Left ventricle myocardium inferior (tissue), 1 donor: ENCODE data around the gene TEX53. TPM values are rescaled to one million over a fixed set of nuclear protein-coding genes. Genes with fewer than 3 reads are reported as not detected.

ENCODE experiments used
- DNase-seq: peaks from one replicate; pipeline ENCODE4 v3.0.0-alpha.2; 2020
- H3K27ac ChIP-seq: fragments of 200-600 bp; replicated peaks from 2 replicates; pipeline ENCODE4 v1.8.0; 2021
- H3K27me3 ChIP-seq: fragments of 200-600 bp; 2 replicates; pipeline ENCODE4 v1.8.0; 2021; ENCODE audit warnings: low read depth
- H3K36me3 ChIP-seq: fragments of 200-600 bp; 2 replicates; pipeline ENCODE4 v1.8.0; 2021
- H3K4me1 ChIP-seq: fragments of 200-600 bp; 2 replicates; pipeline ENCODE4 v1.8.0; 2021
- H3K4me3 ChIP-seq: fragments of 200-600 bp; 2 replicates; pipeline ENCODE4 v1.8.0; 2021; ENCODE audit warnings: mild to moderate bottlenecking, moderate library complexity
- H3K9me3 ChIP-seq: fragments of 200-600 bp; replicated peaks from 2 replicates; pipeline ENCODE4 v1.8.0; 2021
- CTCF ChIP-seq: fragments of 200-600 bp; IDR thresholded peaks from 2 replicates; pipeline ENCODE4 v1.8.0; 2021; ENCODE audit warnings: antibody characterized with exemption, mild to moderate bottlenecking, borderline replicate concordance
- intact Hi-C: fragments of 100-400 bp; cut with micrococcal nuclease; formaldehyde crosslinking; loops from one replicate; pipeline ENCODE4 v1.11.0; 2022
- total RNA-seq: library from RNA; stranded (reverse); fragmentation: NEBNext Ultra II Directional; extraction: Animal tissue kit (Norgen Biotek cat#: 25700); gene quantifications from one replicate; pipeline ENCODE4 v1.2.1, GENCODE V29; 2021
- donor health status: DM: no; HTN: yes; CAD: no; lungs with severe emphysema.

Gene TEX53
- total RNA-seq, 1 donor from 2014 or later = not detected

DNA sequence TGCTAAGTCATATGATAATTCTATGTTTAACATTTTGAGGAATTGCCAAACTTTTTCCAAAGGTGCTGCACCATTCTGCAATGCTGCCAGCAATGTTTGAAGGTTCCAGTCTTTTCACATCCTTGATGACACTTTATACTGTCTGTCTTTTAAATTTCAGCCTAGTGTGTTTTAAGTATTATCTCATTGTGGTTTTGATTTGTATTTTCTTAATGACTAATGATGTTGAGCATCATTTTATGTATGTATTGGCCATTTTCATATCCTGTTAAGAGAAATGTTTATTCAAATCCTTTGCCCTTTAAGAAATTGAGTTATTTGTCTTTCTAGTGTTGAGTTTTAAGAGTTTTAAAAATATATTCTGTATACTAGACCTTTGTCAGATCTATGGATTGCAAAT is 29.4 kb upstream of the TEX53 start:
- H3K27me3 ChIP-seq = peaks cover 40% of the 10 kb centered on the region
- H3K36me3 ChIP-seq = no peaks in the 10 kb centered on the region
- DNase-seq = no peak
- intact Hi-C loops = no loop called here
- no peak for TF ChIP-seq CTCF
- H3K27ac ChIP-seq = no peak overlapping the region
- no peaks in the 10 kb centered on the region for H3K9me3 ChIP-seq
- H3K4me1 ChIP-seq = no peaks in the 10 kb centered on the region
- H3K4me3 ChIP-seq = no peak overlapping the region

DNA sequence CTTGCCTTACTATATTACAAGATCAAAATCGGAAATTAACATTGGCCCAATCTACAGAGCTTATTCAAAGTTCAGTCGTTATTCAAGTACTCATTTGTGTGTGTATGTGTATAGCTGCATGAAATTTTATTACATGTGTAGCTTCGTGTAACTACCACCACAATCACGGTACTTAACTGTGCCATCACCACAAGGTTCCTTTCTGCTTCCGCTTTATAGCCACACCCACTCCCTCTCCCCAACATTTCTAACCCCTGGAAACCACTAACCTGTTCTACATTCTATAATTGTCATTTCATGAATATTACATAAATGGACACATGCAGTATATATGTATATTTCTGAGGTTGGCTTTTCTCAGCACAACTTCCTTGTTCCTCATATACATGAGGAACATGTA is 28.3 kb upstream of the TEX53 start:
- TF ChIP-seq CTCF = no peak
- Histone ChIP-seq H3K27me3 (peaks cover 40% of the 10 kb centered on the region), H3K4me3 (no peak overlapping the region), H3K4me1 (no peaks in the 10 kb centered on the region), H3K36me3 (no peaks in the 10 kb centered on the region), H3K9me3 (no peaks in the 10 kb centered on the region), H3K27ac (no peak overlapping the region)
- no peak for DNase-seq
- intact Hi-C loops = no loop called here

DNA sequence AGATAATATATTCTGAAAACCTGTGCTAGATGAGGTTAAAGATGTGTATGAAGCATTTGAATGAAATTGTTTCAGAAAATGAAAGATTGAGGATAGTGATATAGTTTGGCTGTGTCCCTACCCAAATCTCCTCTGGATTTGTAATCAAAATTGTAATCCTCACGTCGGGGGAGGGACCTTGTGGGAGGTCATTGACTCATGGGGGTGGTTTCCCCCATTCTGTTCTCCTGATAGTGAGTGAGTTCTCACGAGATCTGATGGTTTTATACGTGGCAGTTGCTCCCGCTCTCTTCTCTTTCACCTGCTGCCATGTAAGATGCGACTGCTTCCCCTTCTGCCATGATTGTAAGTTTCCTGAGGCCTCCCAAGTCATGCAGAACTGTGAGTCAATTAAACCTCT is 26.4 kb upstream of the TEX53 start:
- H3K27ac ChIP-seq = no peak overlapping the region
- DNase-seq = no peak
- TF ChIP-seq CTCF = no peak
- H3K9me3 ChIP-seq = no peaks in the 10 kb centered on the region
- no peaks in the 10 kb centered on the region for H3K36me3 ChIP-seq
- no peak overlapping the region for H3K4me3 ChIP-seq
- no peaks in the 10 kb centered on the region for H3K4me1 ChIP-seq
- intact Hi-C loops = no loop called here
- H3K27me3 ChIP-seq = peaks cover 48% of the 10 kb centered on the region

GRCh38 chr9:114682846-114683245 is 25.2 kb upstream of the TEX53 start:
- no peak overlapping the region for H3K4me3 ChIP-seq
- H3K27me3 ChIP-seq = peaks cover 41% of the 10 kb centered on the region
- no peaks in the 10 kb centered on the region for H3K36me3 ChIP-seq
- no peak for TF ChIP-seq CTCF
- intact Hi-C loops = no loop called here
- no peaks in the 10 kb centered on the region for H3K9me3 ChIP-seq
- no peaks in the 10 kb centered on the region for H3K4me1 ChIP-seq
- no peak for DNase-seq
- no peak overlapping the region for H3K27ac ChIP-seq

DNA sequence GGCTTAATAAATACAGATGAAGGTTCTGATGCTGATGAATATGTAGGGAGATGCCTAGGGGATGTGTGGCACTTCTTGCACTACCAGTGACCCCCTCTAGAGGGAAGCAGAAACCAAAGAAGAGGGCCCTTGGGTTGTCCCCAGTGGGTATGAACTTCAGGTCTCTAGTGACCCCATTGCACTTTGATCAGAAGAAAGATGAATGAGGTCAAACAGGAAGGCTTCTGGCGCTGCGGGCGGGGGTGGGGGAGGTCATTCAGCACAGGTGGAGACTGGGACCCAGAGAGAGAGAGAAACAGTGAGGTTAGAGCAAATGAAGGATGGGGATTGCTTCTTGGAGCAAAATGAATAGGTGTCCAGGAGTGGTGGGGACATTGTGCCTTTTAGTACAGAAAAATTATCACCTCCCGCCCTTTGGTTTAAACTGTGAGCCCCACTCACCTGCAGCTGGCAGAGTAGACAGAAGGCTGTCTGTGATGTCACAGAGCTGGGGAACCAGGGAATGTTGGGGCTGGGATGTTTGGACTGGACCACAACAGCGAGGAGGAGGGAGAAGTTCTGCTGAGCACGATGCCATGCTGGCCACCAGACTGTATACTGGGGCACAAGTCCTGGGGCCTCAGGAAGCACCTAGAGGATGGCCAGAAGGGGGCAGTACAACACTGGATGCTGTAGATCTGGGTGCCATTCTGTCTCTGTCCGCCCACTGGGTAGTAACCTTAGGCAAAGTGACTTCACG is 24.2 kb upstream of the TEX53 start, which contains the start of gene TEX48:
TSS of gene TEX48 (minus strand) at position 599 of the 739 bp plus-strand sequence. CDS start 10,469 bp downstream, outside the sequence.
- Histone ChIP-seq H3K27ac (no peak within 1 kb of the TSS), H3K36me3 (no peaks in the 10 kb centered on the region), H3K9me3 (no peaks in the 10 kb centered on the region), H3K4me3 (no peak within 1 kb of the TSS), H3K4me1 (no peaks in the 10 kb centered on the region), H3K27me3 (peaks cover 46% of the 10 kb centered on the region)
- peak; percentile 56 for TF ChIP-seq CTCF
- DNase-seq = no peak
- intact Hi-C loops = no loop called here
